GM23248 (cell line): ENCODE data around the gene MGAT2. TPM values are rescaled to one million over a fixed set of nuclear protein-coding genes. Genes with fewer than 3 reads are reported as not detected.
A peak's percentile ranks its signal among the peaks of the same experiment; 100 is the strongest.
"Not testable (repeated sequence)": the region's sequence is repeated elsewhere in the genome, so short reads cannot be mapped to it uniquely, and the experiment has no call there.

Source experiments
- DNase-seq: peaks from one replicate; pipeline ENCODE4 v3.0.0-alpha.2; 2015
- H2AFZ ChIP-seq: fragments of 200-600 bp; sonication (generic); 2 replicates; pipeline ENCODE4 v1.6.1; 2016; ENCODE audit warnings: antibody characterized with exemption
- H3F3A ChIP-seq: fragments of 200-600 bp; sonication (generic); 2 replicates; pipeline ENCODE4 v1.6.1; 2016; ENCODE audit warnings: mild to moderate bottlenecking, antibody characterized with exemption, mixed run types; ENCODE audit not compliant: insufficient read depth
- H3K27ac ChIP-seq: fragments of 200-600 bp; sonication (generic); 2 replicates; pipeline ENCODE4 v1.5.1; 2016; ENCODE audit warnings: mild to moderate bottlenecking
- H3K27me3 ChIP-seq: fragments of 200-600 bp; sonication (generic); replicated peaks from 2 replicates; pipeline ENCODE4 v1.6.1; 2016; ENCODE audit warnings: mild to moderate bottlenecking; ENCODE audit not compliant: insufficient read depth
- H3K36me3 ChIP-seq: fragments of 200-600 bp; sonication (generic); 2 replicates; pipeline ENCODE4 v1.6.1; 2016; ENCODE audit warnings: low read depth, mild to moderate bottlenecking
- H3K4me1 ChIP-seq: fragments of 200-600 bp; sonication (generic); 2 replicates; pipeline ENCODE4 v1.6.1; 2016; ENCODE audit warnings: mild to moderate bottlenecking; ENCODE audit not compliant: insufficient read depth
- H3K4me2 ChIP-seq: fragments of 200-600 bp; sonication (generic); one replicate; pipeline ENCODE4 v1.6.1; 2016; ENCODE audit warnings: mild to moderate bottlenecking; ENCODE audit not compliant: unreplicated experiment
- H3K4me3 ChIP-seq: fragments of 200-600 bp; sonication (generic); 2 replicates; pipeline ENCODE4 v1.5.1; 2016; ENCODE audit warnings: mild to moderate bottlenecking
- H3K79me2 ChIP-seq: fragments of 200-600 bp; sonication (generic); 2 replicates; pipeline ENCODE4 v1.6.1; 2016; ENCODE audit warnings: mild to moderate bottlenecking; ENCODE audit not compliant: insufficient read depth
- H3K9ac ChIP-seq: fragments of 200-600 bp; sonication (generic); 2 replicates; pipeline ENCODE4 v1.6.1; 2016; ENCODE audit warnings: mild to moderate bottlenecking
- H3K9me2 ChIP-seq: fragments of 200-600 bp; sonication (generic); 2 replicates; pipeline ENCODE4 v1.6.1; 2016; ENCODE audit warnings: mixed run types, mild to moderate bottlenecking, moderate library complexity; ENCODE audit not compliant: insufficient read depth
- H3K9me3 ChIP-seq: fragments of 200-600 bp; sonication (generic); one replicate; pipeline ENCODE4 v1.6.1; 2017; ENCODE audit warnings: low read depth
- H4K20me1 ChIP-seq: fragments of 200-600 bp; sonication (generic); 2 replicates; pipeline ENCODE4 v1.6.0; 2016; ENCODE audit not compliant: insufficient read depth
- EZH2 ChIP-seq: fragments of 200-600 bp; sonication (generic); IDR thresholded peaks from 2 replicates; pipeline ENCODE4 v1.6.1; 2018; ENCODE audit warnings: antibody characterized with exemption, mild to moderate bottlenecking; ENCODE audit not compliant: insufficient read depth, poor library complexity, severe bottlenecking
- EZH2phosphoT487 ChIP-seq: fragments of 200-600 bp; sonication (generic); IDR thresholded peaks from 2 replicates; pipeline ENCODE4 v1.6.1; 2018; ENCODE audit warnings: antibody characterized with exemption, moderate library complexity, mild to moderate bottlenecking, low read depth; ENCODE audit not compliant: insufficient read depth
- WGBS, 2 experiments: methylation state at CpG; one replicate each; pipeline ENCODE4 v1.1.6; 2015 to 2017; ENCODE audit warnings: low lambda C conversion rate in 2 of 2, low coverage in 1 of 2; ENCODE audit errors: missing lambda C conversion rate in 2 of 2; 5-methylcytosine and 5-hydroxymethylcytosine counted together
- in situ Hi-C: fragments of 300-500 bp; cut with MboI; formaldehyde crosslinking; loops from 2 replicates; pipeline ENCODE4 v1.15.0; 2020
- polyA plus RNA-seq: library from polyadenylated mRNA; unstranded; fragments of >200 nt; fragmentation: Nextera tagmentation; extraction: Ambion mirVana; gene quantifications from 2 replicates; pipeline ENCODE4 v1.2.1, GENCODE V29; 2016
- total RNA-seq: library from RNA; depleted of rRNA; stranded (reverse); fragments of >200 nt; shearing (Covaris generic); gene quantifications from 2 replicates; pipeline ENCODE4 v1.2.3, GENCODE V29; 2014

Gene MGAT2
- total and polyA plus RNA-seq, 2 experiments from 2014 or later: 40.2 to 92.9 TPM

GRCh38 chr14:49642163-49642562 is 21.6 kb downstream of the MGAT2 start:
- H3K4me2 ChIP-seq: no peak overlapping the region
- H2AFZ ChIP-seq: no peak overlapping the region
- peaks cover 4% of the 10 kb centered on the region; the same call in 1 of the 2 replicates for H3K36me3 ChIP-seq
- in situ Hi-C loops: no loop called here
- H4K20me1 ChIP-seq: no peaks in the 10 kb centered on the region
- no peaks in the 10 kb centered on the region for H3K27me3 ChIP-seq
- no peak overlapping the region for H3K4me3 ChIP-seq
- no peak for DNase-seq
- H3K79me2 ChIP-seq: peaks cover 94% of the 10 kb centered on the region
- no peaks in the 10 kb centered on the region for H3K9me2 ChIP-seq
- H3K9ac ChIP-seq: no peak overlapping the region
- no peaks in the 10 kb centered on the region; the same call in 1 of the 2 replicates for H3K4me1 ChIP-seq
- H3K27ac ChIP-seq: no peak overlapping the region
- TF ChIP-seq EZH2: no peak
- no peak for TF ChIP-seq EZH2phosphoT487
- H3K9me3 ChIP-seq: no peaks in the 10 kb centered on the region
- H3F3A ChIP-seq: no peaks in the 10 kb centered on the region

DNA sequence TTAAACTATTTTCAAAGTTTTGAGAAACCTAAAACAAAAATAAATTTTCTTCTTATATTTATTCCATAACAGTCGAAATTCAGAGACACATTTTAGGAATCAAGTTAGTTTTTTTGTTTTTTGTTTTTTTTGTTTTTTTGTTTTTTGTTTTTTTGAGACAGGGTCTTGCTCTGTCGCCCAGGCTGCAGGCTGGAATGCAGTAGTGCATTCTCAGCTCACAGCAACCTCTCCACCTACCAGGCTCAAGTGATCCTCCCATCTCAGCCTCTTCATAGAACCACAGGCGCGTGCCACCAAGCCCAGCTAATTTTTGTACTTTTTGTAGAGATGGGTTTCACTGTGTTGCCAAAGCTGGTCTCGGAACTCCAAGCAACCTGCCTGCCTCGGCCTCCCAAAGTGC is 32.9 kb downstream of the MGAT2 start:
- Histone ChIP-seq H3K4me1 (peaks cover 5% of the 10 kb centered on the region; the same call in 1 of the 2 replicates), H3K4me3 (no peak overlapping the region), H2AFZ (no peak overlapping the region), H3K27ac (no peak overlapping the region), H3K9me3 (no peaks in the 10 kb centered on the region), H3K27me3 (no peaks in the 10 kb centered on the region), H3K36me3 (no peaks in the 10 kb centered on the region), H3K79me2 (peaks cover 8% of the 10 kb centered on the region), H4K20me1 (no peaks in the 10 kb centered on the region), H3K9ac (no peak overlapping the region), H3F3A (no peaks in the 10 kb centered on the region), H3K4me2 (no peak overlapping the region), H3K9me2 (no peaks in the 10 kb centered on the region)
- DNase-seq: no peak
- in situ Hi-C loops: no loop called here
- TF ChIP-seq EZH2 (no peak), EZH2phosphoT487 (no peak)
- 89 to 91% methylated on average over 6 of the region's 6 CpGs for WGBS, 2 experiments

DNA sequence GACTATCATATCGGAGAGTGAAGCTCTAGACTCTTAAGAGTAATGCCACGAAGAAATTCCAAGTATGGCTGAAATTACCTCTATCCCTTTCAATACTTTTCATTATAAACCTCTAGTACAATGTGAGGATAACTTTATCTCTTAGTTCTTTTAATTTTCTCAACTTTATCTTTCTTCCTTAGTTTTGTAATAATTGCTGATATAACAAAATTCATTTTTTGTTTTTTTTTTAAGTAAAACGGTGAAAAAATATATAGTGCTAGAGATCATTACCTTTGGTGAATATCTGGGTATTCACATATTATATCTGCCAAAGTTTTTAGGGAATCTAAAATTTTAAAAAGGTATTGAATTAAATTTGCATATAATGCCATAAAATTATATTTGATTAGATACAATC is 33.9 kb downstream of the MGAT2 start:
- peaks cover 5% of the 10 kb centered on the region; the same call in 1 of the 2 replicates for H3K4me1 ChIP-seq
- DNase-seq: no peak
- no peak overlapping the region for H2AFZ ChIP-seq
- TF ChIP-seq EZH2phosphoT487 (no peak), EZH2 (no peak)
- no peaks in the 10 kb centered on the region for H3K9me3 ChIP-seq
- H3K4me3 ChIP-seq: no peak overlapping the region
- 97 to 98% methylated on average over 3 of the region's 3 CpGs for WGBS, 2 experiments
- no peak overlapping the region for H3K27ac ChIP-seq
- H3K4me2 ChIP-seq: no peak overlapping the region
- H3K36me3 ChIP-seq: no peaks in the 10 kb centered on the region
- in situ Hi-C loops: no loop called here
- no peaks in the 10 kb centered on the region for H3K9me2 ChIP-seq
- no peaks in the 10 kb centered on the region for H3F3A ChIP-seq
- H4K20me1 ChIP-seq: no peaks in the 10 kb centered on the region
- H3K9ac ChIP-seq: no peak overlapping the region
- H3K27me3 ChIP-seq: no peaks in the 10 kb centered on the region
- 0 out of 2 replicates have a peak, but pooled peaks cover 5% of the 10 kb centered on the region for H3K79me2 ChIP-seq

DNA sequence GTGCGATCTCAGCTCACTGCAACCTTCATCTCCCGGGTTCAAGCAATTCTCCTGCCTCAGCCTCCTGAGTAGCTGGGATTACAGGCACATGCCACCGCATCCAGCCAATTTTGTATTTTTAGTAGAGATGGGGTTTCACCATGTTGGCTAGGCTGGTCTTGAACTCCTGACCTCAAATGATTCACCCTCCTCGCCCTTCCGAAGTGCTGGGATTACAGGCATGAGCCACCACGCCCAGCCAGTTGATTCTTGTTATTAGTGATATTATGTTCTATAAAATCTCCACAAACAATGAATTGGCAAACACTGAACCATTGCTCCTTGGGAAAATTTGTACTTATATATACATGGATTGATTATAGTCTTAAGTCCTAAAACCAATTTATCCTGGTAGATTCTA is 36.9 kb downstream of the MGAT2 start:
- H3F3A ChIP-seq, in situ Hi-C loops, H3K4me2 ChIP-seq, H4K20me1 ChIP-seq, H3K9me3 ChIP-seq, H3K27ac ChIP-seq, H3K9me2 ChIP-seq, H3K9ac ChIP-seq, H3K4me1 ChIP-seq, H2AFZ ChIP-seq, H3K79me2 ChIP-seq, H3K27me3 ChIP-seq, H3K36me3 ChIP-seq, H3K4me3 ChIP-seq: not testable (repeated sequence)
- peak; percentile 24 for DNase-seq
- 84 to 85% methylated on average over 6 of the region's 6 CpGs for WGBS, 2 experiments
